HL-60/S4 treated with retinoic acid at 250 ng/mL for 4 days and 3 days (cell line): Measurements from ENCODE around the gene HS2ST1.

Experiments used
- in situ Hi-C: fragments of 300-500 bp; cut with MboI; formaldehyde crosslinking; loops from 2 replicates; pipeline ENCODE4 v1.7.0; 2022; ENCODE audit warnings: low sequenced_read_pairs

The HS2ST1 gene

GRCh38 chr1:87131809-87132283, 217.4 kb downstream of the HS2ST1 start:
- in situ Hi-C loops: no loop called here

GRCh38 chr1:87132284-87132870, 217.9 kb downstream of the HS2ST1 start:
- in situ Hi-C loops: no loop called here

DNA sequence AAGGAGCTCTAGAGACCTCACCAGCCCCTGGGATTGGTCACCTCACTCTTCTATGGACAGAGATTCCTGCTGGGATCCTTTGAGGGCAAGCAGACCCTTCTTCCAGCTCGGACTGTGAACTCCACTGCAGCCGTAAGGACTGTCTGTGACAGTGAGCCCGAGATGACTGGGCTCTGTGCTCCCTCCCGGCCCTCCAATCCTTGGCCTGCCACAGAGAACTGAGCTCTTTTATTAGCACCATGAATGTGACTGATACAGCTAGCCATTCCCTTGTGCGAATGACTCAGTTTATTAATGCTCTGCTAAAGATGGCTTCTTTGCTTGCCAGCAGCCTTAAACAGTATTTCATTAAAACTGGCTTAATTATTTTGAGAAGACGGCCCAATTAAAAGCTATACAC, 219.6 kb downstream of the HS2ST1 start:
- in situ Hi-C loops: no loop called here

DNA sequence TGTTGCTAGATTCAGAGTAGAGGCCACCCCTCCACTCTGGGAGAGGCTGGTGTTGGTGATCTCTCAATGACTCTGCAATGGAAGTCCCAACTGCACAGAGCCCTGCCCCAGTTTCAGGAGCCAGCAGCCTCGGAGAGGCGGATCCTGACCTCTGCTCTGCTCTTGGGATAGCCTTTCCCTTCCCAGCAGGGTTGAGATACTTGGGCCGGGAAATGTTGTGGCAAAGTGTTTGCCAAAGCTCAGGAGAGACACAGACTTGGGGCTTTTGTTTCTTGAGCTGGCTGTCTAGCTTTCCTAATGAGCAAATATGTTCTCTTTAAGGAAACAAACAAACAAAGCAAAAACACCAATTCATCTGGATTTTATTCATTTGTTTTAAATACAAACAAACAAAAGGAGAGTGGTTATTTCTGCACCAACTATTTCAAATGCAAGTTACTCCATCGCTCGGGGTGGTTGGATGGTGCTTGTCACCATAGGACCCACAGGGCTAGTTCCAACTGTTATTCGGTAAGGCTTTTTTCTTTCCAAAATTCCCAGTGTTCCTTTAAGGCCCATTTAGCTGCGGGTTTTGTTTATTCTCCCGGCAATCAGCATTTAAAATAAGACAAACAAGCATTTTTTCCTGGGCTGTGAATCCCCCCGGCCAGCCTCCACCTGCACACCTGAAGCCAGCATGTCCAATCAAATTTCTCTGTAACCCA, 220.3 kb downstream of the HS2ST1 start:
- in situ Hi-C loops: no loop called here

- in situ Hi-C loops: no loop called here
Measured at GRCh38 chr1:87135329-87135712, 220.9 kb downstream of the HS2ST1 start.

GRCh38 chr1:87136607-87137341, 222.3 kb downstream of the HS2ST1 start:
- in situ Hi-C loops: no loop called here

GRCh38 chr1:87137342-87137739, 222.9 kb downstream of the HS2ST1 start:
- in situ Hi-C loops: no loop called here

DNA sequence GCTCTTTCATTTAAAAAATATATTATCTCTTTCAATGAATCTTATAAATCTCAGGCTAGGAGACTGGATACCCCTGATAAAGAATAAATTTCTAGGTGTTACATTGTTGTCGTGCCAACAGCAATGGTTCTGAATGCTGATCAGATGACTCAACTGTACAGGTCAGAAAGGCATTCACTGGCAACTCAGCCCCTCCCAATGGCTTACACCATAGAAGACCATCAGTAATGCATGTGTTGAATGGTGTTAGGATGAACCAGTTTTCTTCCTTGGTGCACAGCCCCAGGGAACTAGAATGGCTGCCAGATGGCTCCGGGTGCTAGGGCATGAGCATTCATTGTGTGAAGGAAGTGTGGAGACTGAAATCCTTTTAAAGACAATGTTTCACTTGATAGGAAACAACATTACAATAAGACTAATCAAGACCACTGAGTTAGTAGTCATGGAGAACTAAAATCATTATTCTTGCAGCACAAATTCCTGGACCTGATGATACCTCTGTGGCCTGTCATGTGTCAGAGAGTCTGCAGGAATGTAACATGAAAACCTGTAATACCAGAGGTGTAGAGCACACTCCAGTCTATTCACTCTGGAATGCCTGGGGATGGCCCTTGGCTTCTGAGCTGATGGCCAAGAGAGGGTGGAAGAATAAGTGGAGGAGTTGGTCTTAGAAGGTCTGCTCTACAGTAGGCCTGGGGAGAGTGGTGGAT, 226.6 kb downstream of the HS2ST1 start:
- in situ Hi-C loops: no loop called here

GRCh38 chr1:87141556-87141955, 227.1 kb downstream of the HS2ST1 start:
- in situ Hi-C loops: no loop called here

GRCh38 chr1:87143413-87144135, 229.1 kb downstream of the HS2ST1 start:
- in situ Hi-C loops: no loop called here

DNA sequence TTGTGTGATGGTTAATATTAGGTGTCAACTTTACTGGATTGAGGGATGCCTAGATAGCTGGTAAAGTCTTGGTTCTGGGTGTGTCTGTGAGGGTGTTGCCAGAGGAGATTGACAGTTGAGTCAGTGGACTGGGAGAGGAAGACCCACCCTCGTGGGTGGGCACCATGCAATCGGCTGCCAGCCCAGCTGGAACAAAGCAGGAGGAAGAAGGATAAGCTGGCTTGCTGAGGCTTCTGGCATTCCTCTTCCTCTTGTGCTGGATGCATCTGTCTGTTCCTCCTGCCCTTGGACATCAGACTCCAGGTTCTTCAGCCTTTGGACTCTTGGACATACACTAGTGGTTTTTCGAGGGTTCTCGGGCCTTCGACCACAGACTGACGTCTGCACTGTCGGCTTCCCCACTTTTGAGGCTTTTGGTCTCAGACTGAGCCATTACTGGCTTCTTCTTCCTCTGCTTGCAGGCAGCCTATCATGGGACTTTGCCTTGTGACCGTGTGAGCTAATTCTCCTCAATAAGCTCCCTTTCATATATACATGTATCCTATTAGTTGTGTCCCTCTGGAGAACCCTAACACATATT, 230.0 kb downstream of the HS2ST1 start:
- in situ Hi-C loops: no loop called here

DNA sequence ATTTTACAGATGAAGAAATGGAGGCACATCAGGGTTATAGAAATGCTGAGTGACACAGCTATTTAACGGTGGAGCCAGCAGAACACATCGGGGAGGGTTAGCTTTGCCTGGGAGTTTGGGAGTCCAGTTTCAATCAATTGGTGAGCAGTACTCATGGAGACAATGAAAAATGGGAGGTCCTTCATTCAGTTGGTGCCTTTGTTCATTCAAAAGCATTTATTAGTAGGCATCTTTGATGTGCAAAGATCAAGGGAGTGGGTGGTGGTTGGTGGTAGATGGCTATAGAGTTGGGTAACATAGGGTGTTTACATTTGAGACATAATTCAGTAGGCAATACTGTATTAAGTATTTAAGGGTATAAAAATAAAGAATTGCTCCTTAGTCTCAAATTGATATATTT, 230.5 kb downstream of the HS2ST1 start:
- in situ Hi-C loops: no loop called here

DNA sequence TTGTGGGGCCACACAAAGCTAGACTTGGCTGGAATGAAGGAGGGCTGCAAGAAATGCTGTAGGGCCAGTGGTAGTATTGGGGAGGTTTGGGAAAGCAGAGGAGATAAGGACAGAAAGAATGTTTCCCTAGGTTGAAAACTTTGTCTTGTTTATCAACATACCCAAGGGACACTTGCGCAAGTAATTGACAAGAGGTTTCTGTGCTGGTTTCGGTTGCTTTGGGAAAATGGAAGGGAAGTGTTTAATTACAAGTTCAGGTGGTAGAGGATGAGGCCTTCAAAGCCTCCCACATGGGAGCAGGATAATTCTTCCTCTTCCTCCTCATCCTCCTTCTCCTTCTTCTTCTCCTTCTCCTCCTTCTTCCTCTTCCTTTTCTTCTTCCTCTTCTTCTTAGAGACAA, 232.1 kb downstream of the HS2ST1 start:
- in situ Hi-C loops: no loop called here

GRCh38 chr1:87146986-87147385, 232.6 kb downstream of the HS2ST1 start:
- in situ Hi-C loops: no loop called here

DNA sequence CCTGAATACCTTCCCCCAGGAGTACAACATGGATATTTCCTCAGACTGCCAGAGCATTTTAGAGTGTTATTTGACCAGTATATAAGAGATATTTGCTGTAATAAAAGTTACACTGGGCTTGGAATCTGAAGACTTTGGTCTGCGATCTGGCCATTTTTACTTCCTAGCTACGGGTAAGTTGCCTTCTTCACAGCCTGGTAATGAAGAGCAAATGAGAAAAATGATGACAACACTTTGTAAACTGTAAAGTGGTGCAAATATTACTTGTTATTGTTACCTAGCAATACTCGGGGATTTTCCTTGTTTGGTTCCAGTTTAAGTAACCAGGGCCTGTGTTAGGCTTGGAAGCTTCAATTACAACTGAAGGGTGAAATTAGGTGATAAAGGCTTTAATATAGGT, 233.4 kb downstream of the HS2ST1 start:
- in situ Hi-C loops: no loop called here

- in situ Hi-C loops: no loop called here
Measured at GRCh38 chr1:87148661-87149060, 234.2 kb downstream of the HS2ST1 start.

DNA sequence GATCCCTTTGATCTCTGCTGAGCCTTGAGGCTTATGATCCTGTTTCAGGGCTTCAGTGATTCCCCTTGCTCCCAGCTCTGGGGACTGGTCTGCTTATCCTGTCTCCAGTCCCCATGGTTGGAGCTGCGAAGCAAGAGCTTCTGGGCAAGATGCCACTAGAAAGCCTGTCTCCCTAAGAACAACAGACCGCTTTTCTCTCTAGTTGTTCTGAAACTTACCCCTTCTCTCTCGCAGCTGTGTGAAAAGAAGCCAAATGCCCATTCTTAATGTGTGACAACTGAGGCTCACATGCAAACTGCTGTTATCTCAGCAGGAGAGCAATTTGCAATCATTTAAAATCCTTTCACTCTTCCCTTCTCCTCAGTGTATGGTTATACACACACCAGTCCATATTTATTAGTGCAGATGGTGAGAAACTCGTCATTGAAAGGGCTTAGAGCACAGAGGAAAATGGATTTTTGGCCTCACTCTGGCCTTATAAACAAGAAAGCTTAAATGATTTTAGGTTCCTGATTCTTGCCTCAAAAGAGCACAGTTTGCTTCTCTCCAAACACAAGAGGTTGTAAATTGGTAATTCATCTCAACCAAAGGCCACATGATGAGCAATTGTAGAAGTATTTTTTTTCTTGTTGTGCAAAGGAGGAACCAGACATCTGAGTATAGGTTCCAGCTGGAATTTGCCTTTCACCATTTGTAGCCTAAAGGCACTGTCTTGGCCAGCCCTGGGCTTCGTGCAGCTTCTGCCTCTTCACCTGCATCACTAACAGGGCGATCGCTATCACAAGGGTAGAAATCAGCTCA, 235.0 kb downstream of the HS2ST1 start:
- in situ Hi-C loops: loop anchor here (25.0 kb wide), 1 partner anchor 813 kb away; no protein-coding TSS in a partner anchor

- in situ Hi-C loops: loop anchor here (25.0 kb wide), 1 partner anchor 812 kb away; no protein-coding TSS in a partner anchor
Measured at GRCh38 chr1:87150143-87150542, 235.7 kb downstream of the HS2ST1 start.
